ENCODE measurements around the gene MED25. TPM values are rescaled to one million over a fixed set of nuclear protein-coding genes. Genes with fewer than 3 reads are reported as not detected.

MED25 gene
- total RNA-seq, 1 experiment from 2014 or later: 17.8 TPM

Other genes starting within 250 kb of the MED25 start
- gene NOSIP, start 237.7 kb upstream of the MED25 start, total RNA-seq (2014; rRNA removed; shearing (Covaris generic)): 182 and 246 TPM in 2 replicates
- gene PRRG2, start 237.0 kb upstream of the MED25 start, total RNA-seq (2014; rRNA removed; shearing (Covaris generic)): 0.30 and 5.8 TPM in 2 replicates
- gene PRR12, start 227.1 kb upstream of the MED25 start, total RNA-seq (2014; rRNA removed; shearing (Covaris generic)): 1.7 and 2.5 TPM in 2 replicates
- 11.0 and 12.7 TPM in 2 replicates for gene RRAS, start 178.1 kb upstream of the MED25 start, total RNA-seq (2014; rRNA removed; shearing (Covaris generic))
- gene SCAF1, start 176.1 kb upstream of the MED25 start, total RNA-seq (2014; rRNA removed; shearing (Covaris generic)): 32.5 and 32.8 TPM in 2 replicates
- 88.0 and 110 TPM in 2 replicates for gene IRF3, start 152.4 kb upstream of the MED25 start, total RNA-seq (2014; rRNA removed; shearing (Covaris generic))
- gene BCL2L12, start 152.4 kb upstream of the MED25 start, total RNA-seq (2014; rRNA removed; shearing (Covaris generic)): 15.5 and 18.1 TPM in 2 replicates
- 338 and 386 TPM in 2 replicates for gene PRMT1, start 141.0 kb upstream of the MED25 start, total RNA-seq (2014; rRNA removed; shearing (Covaris generic))
- 0.27 and 0.40 TPM in 2 replicates for gene ADM5, start 128.7 kb upstream of the MED25 start, total RNA-seq (2014; rRNA removed; shearing (Covaris generic))
- gene CPT1C, start 127.2 kb upstream of the MED25 start, total RNA-seq (2014; rRNA removed; shearing (Covaris generic)): 5.0 and 8.3 TPM in 2 replicates
- gene TSKS, start 55.0 kb upstream of the MED25 start, total RNA-seq (2014; rRNA removed; shearing (Covaris generic)): not detected in 2 replicates
- 44.8 and 46.5 TPM in 2 replicates for gene AP2A1, start 51.3 kb upstream of the MED25 start, total RNA-seq (2014; rRNA removed; shearing (Covaris generic))
- gene FUZ, start 5.0 kb upstream of the MED25 start, total RNA-seq (2014; rRNA removed; shearing (Covaris generic)): 9.9 and 20.1 TPM in 2 replicates
- 61.2 and 67.8 TPM in 2 replicates for gene PTOV1, start 32.9 kb downstream of the MED25 start, total RNA-seq (2014; rRNA removed; shearing (Covaris generic))
- gene PNKP, start 49.3 kb downstream of the MED25 start, total RNA-seq (2014; rRNA removed; shearing (Covaris generic)): 36.9 and 38.4 TPM in 2 replicates
- gene AKT1S1, start 59.1 kb downstream of the MED25 start, total RNA-seq (2014; rRNA removed; shearing (Covaris generic)): 9.6 and 10.5 TPM in 2 replicates
- gene TBC1D17, start 59.4 kb downstream of the MED25 start, total RNA-seq (2014; rRNA removed; shearing (Covaris generic)): 5.9 and 8.1 TPM in 2 replicates
- 9.1 and 9.3 TPM in 2 replicates for gene IL4I1, start 78.6 kb downstream of the MED25 start, total RNA-seq (2014; rRNA removed; shearing (Covaris generic))
- 8.9 and 17.4 TPM in 2 replicates for gene ATF5, start 110.9 kb downstream of the MED25 start, total RNA-seq (2014; rRNA removed; shearing (Covaris generic))
- 92.7 and 95.5 TPM in 2 replicates for gene NUP62, start 111.2 kb downstream of the MED25 start, total RNA-seq (2014; rRNA removed; shearing (Covaris generic))
- gene SIGLEC11, start 142.9 kb downstream of the MED25 start, total RNA-seq (2014; rRNA removed; shearing (Covaris generic)): not detected in 2 replicates
- gene VRK3, start 207.1 kb downstream of the MED25 start, total RNA-seq (2014; rRNA removed; shearing (Covaris generic)): 18.2 and 22.7 TPM in 2 replicates
- 20.0 and 22.2 TPM in 2 replicates for gene ZNF473, start 207.7 kb downstream of the MED25 start, total RNA-seq (2014; rRNA removed; shearing (Covaris generic))